Liver (tissue), 9 donors: ENCODE results near the gene CTNNA2. TPM values are rescaled to one million over a fixed set of nuclear protein-coding genes. Genes with fewer than 3 reads are reported as not detected.

Experiments
- DNase-seq: peaks from one replicate; pipeline ENCODE4 v3.0.0-alpha.2; 2017; ENCODE audit warnings: low spot score
- H3K27ac ChIP-seq, 2 donors: one replicate each; pipeline ENCODE4 v1.7.0; 2013; ENCODE audit warnings: inconsistent platforms in 2 of 2, low read length in 2 of 2, control low read depth in 1 of 2, low read depth in 1 of 2, mild to moderate bottlenecking in 1 of 2
- H3K27me3 ChIP-seq, 4 donors: one replicate each; pipeline versions ENCODE4 v1.6.1 to v1.7.0; 2013; ENCODE audit warnings: low read length in 3 of 4, inconsistent platforms in 1 of 4, mild to moderate bottlenecking in 1 of 4, moderate library complexity in 1 of 4; ENCODE audit not compliant: control insufficient read depth in 4 of 4, insufficient read depth in 4 of 4
- H3K36me3 ChIP-seq, 4 donors: one replicate each; pipeline versions ENCODE4 v1.6.1 to v1.7.0; 2013; ENCODE audit warnings: low read length in 3 of 4, mild to moderate bottlenecking in 3 of 4, low read depth in 1 of 4, moderate library complexity in 1 of 4; ENCODE audit not compliant: control insufficient read depth in 4 of 4, insufficient read depth in 3 of 4
- H3K4me1 ChIP-seq, 4 donors: one replicate each; pipeline versions ENCODE4 v1.6.1 to v1.7.0; 2013; ENCODE audit warnings: low read length in 3 of 4, mild to moderate bottlenecking in 3 of 4, moderate library complexity in 1 of 4; ENCODE audit not compliant: control insufficient read depth in 4 of 4, insufficient read depth in 4 of 4
- H3K4me3 ChIP-seq, 3 donors: one replicate each; pipeline versions ENCODE4 v1.6.1 to v1.7.0; 2013; ENCODE audit warnings: low read length in 3 of 3, control low read depth in 1 of 3, low read depth in 1 of 3, mild to moderate bottlenecking in 1 of 3
- H3K9ac ChIP-seq, 2 donors: one replicate each; pipeline ENCODE4 v1.7.0; 2013; ENCODE audit warnings: low read length in 2 of 2, mild to moderate bottlenecking in 2 of 2, moderate library complexity in 2 of 2, control low read depth in 1 of 2, low read depth in 1 of 2
- H3K9me3 ChIP-seq, 4 donors: one replicate each; pipeline versions ENCODE4 v1.6.1 to v1.7.0; 2013; ENCODE audit warnings: low read length in 3 of 4; ENCODE audit not compliant: control insufficient read depth in 4 of 4
- EGR1 ChIP-seq, 2 donors: IDR thresholded peaks; 2 replicates each; pipeline ENCODE4 v1.6.1; 2016 to 2018; ENCODE audit warnings: antibody characterized with exemption in 2 of 2, low read depth in 2 of 2
- FOXA1 ChIP-seq: IDR thresholded peaks from 2 replicates; pipeline ENCODE4 v1.6.1; 2016; ENCODE audit warnings: antibody characterized with exemption
- FOXA2 ChIP-seq: IDR thresholded peaks from 2 replicates; pipeline ENCODE4 v1.6.1; 2016; ENCODE audit warnings: antibody characterized with exemption
- GABPA ChIP-seq, 2 donors: IDR thresholded peaks in 1 of 2; conservative IDR thresholded peaks in 1 of 2; 2 replicates each; pipeline ENCODE4 v1.6.1; 2016; ENCODE audit warnings: antibody characterized with exemption in 2 of 2, mild to moderate bottlenecking in 1 of 2, moderate library complexity in 1 of 2
- HNF4A ChIP-seq, 2 donors: conservative IDR thresholded peaks; 2 replicates each; pipeline ENCODE4 v1.6.1; 2016; ENCODE audit warnings: antibody characterized with exemption in 2 of 2, mild to moderate bottlenecking in 2 of 2
- HNF4G ChIP-seq: IDR thresholded peaks from 2 replicates; pipeline ENCODE4 v1.6.1; 2016; ENCODE audit warnings: antibody characterized with exemption
- JUND ChIP-seq, 2 donors: IDR thresholded peaks; 2 replicates each; pipeline ENCODE4 v1.6.1; 2016; ENCODE audit warnings: antibody characterized with exemption in 2 of 2
- NR2F2 ChIP-seq: IDR thresholded peaks from 2 replicates; pipeline ENCODE4 v1.6.1; 2016; ENCODE audit warnings: antibody characterized with exemption
- RAD21 ChIP-seq, 2 donors: IDR thresholded peaks; 2 replicates each; pipeline ENCODE4 v1.6.1; 2016; ENCODE audit warnings: antibody characterized with exemption in 2 of 2, mild to moderate bottlenecking in 2 of 2
- RXRA ChIP-seq, 2 donors: IDR thresholded peaks; 2 replicates each; pipeline ENCODE4 v1.6.1; 2017 to 2018; ENCODE audit warnings: antibody characterized with exemption in 2 of 2, mild to moderate bottlenecking in 1 of 2
- SP1 ChIP-seq: IDR thresholded peaks from 2 replicates; pipeline ENCODE4 v1.6.1; 2018; ENCODE audit warnings: antibody characterized with exemption, mild to moderate bottlenecking
- TAF1 ChIP-seq: conservative IDR thresholded peaks from 2 replicates; pipeline ENCODE4 v1.6.1; 2016; ENCODE audit warnings: antibody characterized with exemption, mild to moderate bottlenecking
- YY1 ChIP-seq: IDR thresholded peaks from 2 replicates; pipeline ENCODE4 v1.6.1; 2016; ENCODE audit warnings: antibody characterized with exemption, mild to moderate bottlenecking
- polyA plus RNA-seq, 2 donors: library from polyadenylated mRNA; stranded (reverse) in 1 of 2; unstranded in 1 of 2; fragments of 200-250 nt in 1 of 2; fragments of >200 nt in 1 of 2; fragmentation: Nextera tagmentation in 1 of 2; extraction: Ambion mirVana in 1 of 2; gene quantifications; one replicate each; pipeline versions ENCODE4 v1.2.1 to v1.2.3, GENCODE V29; 2013 to 2015
- total RNA-seq, 2 donors: library from RNA; depleted of rRNA; stranded (reverse); fragments of >200 nt; gene quantifications; one replicate each; pipeline ENCODE4 v1.2.3, GENCODE V29; 2014
- TF ChIP-seq, protein P1 (sequence below): IDR thresholded peaks from 2 replicates; pipeline ENCODE4 v1.6.1; 2016; ENCODE audit warnings: antibody characterized with exemption
- TF ChIP-seq, protein P2 (sequence below): fragments of 150-350 bp; IDR thresholded peaks from 2 replicates; pipeline ENCODE4 v1.5.1; 2017; ENCODE audit warnings: improper control_type of control experiment, low read depth, low read length; ENCODE audit not compliant: missing input control
- TF ChIP-seq, protein P3 (sequence below): IDR thresholded peaks from 2 replicates; pipeline ENCODE4 v1.6.1; 2016; ENCODE audit warnings: antibody characterized with exemption, mild to moderate bottlenecking
- TF ChIP-seq, protein P4 (sequence below): IDR thresholded peaks from 2 replicates; pipeline ENCODE4 v1.6.1; 2016; ENCODE audit warnings: antibody characterized with exemption
- TF ChIP-seq, protein P5 (sequence below): IDR thresholded peaks from 2 replicates; pipeline ENCODE4 v1.6.1; 2016; ENCODE audit warnings: antibody characterized with exemption
- donor health status: healthy.
- donor health status: healthy.
- donor health status: healthy.
- donor health status: healthy.
- donor health status: healthy.

Gene CTNNA2
- total and polyA plus RNA-seq, 4 donors = 0.05 TPM; not detected in 3

DNA sequence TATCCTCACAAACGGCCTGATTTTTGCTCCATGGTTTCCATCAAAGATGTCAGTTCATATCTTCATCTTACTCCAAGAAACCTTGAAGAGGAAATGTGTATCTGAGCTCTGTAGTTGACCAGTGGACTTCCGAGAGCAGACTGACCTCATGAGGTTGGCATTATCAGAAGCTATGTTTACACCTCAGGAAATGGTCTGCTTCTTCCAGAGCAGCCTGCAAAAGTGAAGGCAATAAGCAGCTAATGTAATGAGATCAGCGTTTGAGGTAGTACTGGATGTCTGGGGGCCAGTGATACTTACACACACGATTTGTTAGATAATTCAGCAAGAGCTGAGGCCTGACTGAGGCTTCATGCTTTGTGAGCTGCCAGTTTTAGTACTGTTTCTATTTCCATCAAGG, 602.0 kb downstream of the CTNNA2 start (continued):
- no peak for TF ChIP-seq FOXA1
- no peak for TF ChIP-seq HNF4A (conservative IDR thresholded peaks at IDR 0.05)
- no peak for TF ChIP-seq JUND (IDR thresholded peaks at IDR 0.05)

DNA sequence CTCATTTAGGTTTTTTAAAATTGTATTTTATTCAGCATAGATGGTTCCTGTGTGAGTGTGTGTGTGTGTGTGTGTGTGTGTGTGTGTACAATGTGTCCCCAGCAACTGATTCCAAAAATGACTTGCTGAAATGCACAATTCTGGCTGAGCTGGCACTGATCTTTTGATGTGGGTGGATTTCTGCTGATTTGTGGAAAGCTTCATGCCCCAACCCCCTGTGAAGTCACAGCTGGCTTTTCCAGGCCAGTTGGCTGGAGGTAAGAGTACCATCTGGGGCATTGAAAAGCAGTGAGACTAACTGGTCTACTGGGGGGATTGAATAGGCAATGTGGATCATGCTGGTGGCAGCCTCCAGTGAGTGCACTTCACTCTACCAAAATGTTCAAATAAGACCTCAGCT, 604.5 kb downstream of the CTNNA2 start:
- H3K27me3 ChIP-seq = peaks cover 0 to 3% (median 0%) of the 10 kb centered on the region in 4 donors
- TF ChIP-seq, protein P1, sequence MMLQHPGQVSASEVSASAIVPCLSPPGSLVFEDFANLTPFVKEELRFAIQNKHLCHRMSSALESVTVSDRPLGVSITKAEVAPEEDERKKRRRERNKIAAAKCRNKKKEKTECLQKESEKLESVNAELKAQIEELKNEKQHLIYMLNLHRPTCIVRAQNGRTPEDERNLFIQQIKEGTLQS = no peak
- TF ChIP-seq RXRA (IDR thresholded peaks at IDR 0.05) (no peak), EGR1 (IDR thresholded peaks at IDR 0.05; ENCODE audit: low read depth in 2 of 2) (no peak), YY1 (no peak), SP1 (no peak), TAF1 (no peak), JUND (IDR thresholded peaks at IDR 0.05) (no peak), FOXA1 (no peak), HNF4G (no peak), HNF4A (conservative IDR thresholded peaks at IDR 0.05) (no peak), GABPA (IDR thresholded peaks at IDR 0.05 in 1 of 2, conservative IDR thresholded peaks at IDR 0.05 in 1 of 2) (no peak), RAD21 (IDR thresholded peaks at IDR 0.05) (no peak), FOXA2 (no peak), NR2F2 (no peak)
- TF ChIP-seq, protein P2, sequence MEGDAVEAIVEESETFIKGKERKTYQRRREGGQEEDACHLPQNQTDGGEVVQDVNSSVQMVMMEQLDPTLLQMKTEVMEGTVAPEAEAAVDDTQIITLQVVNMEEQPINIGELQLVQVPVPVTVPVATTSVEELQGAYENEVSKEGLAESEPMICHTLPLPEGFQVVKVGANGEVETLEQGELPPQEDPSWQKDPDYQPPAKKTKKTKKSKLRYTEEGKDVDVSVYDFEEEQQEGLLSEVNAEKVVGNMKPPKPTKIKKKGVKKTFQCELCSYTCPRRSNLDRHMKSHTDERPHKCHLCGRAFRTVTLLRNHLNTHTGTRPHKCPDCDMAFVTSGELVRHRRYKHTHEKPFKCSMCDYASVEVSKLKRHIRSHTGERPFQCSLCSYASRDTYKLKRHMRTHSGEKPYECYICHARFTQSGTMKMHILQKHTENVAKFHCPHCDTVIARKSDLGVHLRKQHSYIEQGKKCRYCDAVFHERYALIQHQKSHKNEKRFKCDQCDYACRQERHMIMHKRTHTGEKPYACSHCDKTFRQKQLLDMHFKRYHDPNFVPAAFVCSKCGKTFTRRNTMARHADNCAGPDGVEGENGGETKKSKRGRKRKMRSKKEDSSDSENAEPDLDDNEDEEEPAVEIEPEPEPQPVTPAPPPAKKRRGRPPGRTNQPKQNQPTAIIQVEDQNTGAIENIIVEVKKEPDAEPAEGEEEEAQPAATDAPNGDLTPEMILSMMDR = no peak
- TF ChIP-seq, protein P3, sequence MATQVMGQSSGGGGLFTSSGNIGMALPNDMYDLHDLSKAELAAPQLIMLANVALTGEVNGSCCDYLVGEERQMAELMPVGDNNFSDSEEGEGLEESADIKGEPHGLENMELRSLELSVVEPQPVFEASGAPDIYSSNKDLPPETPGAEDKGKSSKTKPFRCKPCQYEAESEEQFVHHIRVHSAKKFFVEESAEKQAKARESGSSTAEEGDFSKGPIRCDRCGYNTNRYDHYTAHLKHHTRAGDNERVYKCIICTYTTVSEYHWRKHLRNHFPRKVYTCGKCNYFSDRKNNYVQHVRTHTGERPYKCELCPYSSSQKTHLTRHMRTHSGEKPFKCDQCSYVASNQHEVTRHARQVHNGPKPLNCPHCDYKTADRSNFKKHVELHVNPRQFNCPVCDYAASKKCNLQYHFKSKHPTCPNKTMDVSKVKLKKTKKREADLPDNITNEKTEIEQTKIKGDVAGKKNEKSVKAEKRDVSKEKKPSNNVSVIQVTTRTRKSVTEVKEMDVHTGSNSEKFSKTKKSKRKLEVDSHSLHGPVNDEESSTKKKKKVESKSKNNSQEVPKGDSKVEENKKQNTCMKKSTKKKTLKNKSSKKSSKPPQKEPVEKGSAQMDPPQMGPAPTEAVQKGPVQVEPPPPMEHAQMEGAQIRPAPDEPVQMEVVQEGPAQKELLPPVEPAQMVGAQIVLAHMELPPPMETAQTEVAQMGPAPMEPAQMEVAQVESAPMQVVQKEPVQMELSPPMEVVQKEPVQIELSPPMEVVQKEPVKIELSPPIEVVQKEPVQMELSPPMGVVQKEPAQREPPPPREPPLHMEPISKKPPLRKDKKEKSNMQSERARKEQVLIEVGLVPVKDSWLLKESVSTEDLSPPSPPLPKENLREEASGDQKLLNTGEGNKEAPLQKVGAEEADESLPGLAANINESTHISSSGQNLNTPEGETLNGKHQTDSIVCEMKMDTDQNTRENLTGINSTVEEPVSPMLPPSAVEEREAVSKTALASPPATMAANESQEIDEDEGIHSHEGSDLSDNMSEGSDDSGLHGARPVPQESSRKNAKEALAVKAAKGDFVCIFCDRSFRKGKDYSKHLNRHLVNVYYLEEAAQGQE = no peak
- TF ChIP-seq, protein P4, sequence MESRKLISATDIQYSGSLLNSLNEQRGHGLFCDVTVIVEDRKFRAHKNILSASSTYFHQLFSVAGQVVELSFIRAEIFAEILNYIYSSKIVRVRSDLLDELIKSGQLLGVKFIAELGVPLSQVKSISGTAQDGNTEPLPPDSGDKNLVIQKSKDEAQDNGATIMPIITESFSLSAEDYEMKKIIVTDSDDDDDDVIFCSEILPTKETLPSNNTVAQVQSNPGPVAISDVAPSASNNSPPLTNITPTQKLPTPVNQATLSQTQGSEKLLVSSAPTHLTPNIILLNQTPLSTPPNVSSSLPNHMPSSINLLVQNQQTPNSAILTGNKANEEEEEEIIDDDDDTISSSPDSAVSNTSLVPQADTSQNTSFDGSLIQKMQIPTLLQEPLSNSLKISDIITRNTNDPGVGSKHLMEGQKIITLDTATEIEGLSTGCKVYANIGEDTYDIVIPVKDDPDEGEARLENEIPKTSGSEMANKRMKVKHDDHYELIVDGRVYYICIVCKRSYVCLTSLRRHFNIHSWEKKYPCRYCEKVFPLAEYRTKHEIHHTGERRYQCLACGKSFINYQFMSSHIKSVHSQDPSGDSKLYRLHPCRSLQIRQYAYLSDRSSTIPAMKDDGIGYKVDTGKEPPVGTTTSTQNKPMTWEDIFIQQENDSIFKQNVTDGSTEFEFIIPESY = no peak
- TF ChIP-seq, protein P5, sequence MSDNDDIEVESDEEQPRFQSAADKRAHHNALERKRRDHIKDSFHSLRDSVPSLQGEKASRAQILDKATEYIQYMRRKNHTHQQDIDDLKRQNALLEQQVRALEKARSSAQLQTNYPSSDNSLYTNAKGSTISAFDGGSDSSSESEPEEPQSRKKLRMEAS = no peak
- no peak overlapping the region for H3K4me3 ChIP-seq
- no peak overlapping the region for H3K9ac ChIP-seq
- no peak for DNase-seq
- no peaks in the 10 kb centered on the region for H3K4me1 ChIP-seq
- no peaks in the 10 kb centered on the region for H3K36me3 ChIP-seq
- no peak overlapping the region for H3K27ac ChIP-seq
- H3K9me3 ChIP-seq = no peaks in the 10 kb centered on the region
